ENCODE results near the gene GOLGA6A. TPM values are rescaled to one million over a fixed set of nuclear protein-coding genes. Genes with fewer than 3 reads are reported as not detected.
"Not testable (repeated sequence)": the region's sequence is repeated elsewhere in the genome, so short reads cannot be mapped to it uniquely, and the experiment has no call there.

Gene GOLGA6A
- total RNA-seq, 1 donor from 2014 or later, result 0.12 TPM

DNA sequence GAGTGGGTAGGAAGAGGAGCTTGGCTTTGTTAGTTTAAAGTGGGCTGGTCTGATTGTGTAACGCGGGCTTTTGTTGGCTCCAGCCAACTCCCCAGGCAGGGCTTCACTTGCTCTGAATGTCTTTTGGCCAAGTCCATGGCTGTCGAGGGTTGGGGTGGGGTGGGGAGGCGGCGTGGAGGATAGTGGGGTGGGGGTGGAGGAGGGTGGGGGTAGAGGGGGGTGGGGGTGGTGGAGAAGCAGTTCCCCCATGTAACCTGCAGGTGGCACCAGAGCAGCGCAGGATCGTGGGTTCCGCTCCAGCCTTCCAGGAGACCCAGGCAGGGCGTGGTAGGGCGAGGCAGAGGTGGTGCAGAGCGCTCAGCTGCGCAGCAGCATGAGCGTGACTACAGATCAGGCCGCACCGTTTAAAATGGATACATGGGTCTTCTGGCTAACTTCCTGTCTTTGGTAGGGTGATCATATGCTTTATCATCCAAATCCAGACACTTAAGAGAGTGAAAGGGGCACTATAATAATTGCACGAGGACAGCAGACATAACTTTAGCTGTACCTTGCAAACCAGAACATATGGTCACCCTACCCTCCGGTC lies 28.3 kb downstream of the GOLGA6A start:
- Mint-ChIP-seq H3K27me3 (ENCODE audit: low read depth) (no peaks in the 10 kb centered on the region), H3K4me1 (ENCODE audit: low read depth) (peaks cover 48% of the 10 kb centered on the region), H3K36me3 (ENCODE audit: low read depth) (no peaks in the 10 kb centered on the region), H3K9me3 (ENCODE audit: low read depth) (no peaks in the 10 kb centered on the region), H3K4me3 (ENCODE audit: unreplicated experiment) (peak overlapping the region; percentile 32), H3K27ac (ENCODE audit: unreplicated experiment) (peak overlapping the region; percentile 65)
- DNase-seq (ENCODE audit: low spot score), result no peak
- TF ChIP-seq, protein P1, sequence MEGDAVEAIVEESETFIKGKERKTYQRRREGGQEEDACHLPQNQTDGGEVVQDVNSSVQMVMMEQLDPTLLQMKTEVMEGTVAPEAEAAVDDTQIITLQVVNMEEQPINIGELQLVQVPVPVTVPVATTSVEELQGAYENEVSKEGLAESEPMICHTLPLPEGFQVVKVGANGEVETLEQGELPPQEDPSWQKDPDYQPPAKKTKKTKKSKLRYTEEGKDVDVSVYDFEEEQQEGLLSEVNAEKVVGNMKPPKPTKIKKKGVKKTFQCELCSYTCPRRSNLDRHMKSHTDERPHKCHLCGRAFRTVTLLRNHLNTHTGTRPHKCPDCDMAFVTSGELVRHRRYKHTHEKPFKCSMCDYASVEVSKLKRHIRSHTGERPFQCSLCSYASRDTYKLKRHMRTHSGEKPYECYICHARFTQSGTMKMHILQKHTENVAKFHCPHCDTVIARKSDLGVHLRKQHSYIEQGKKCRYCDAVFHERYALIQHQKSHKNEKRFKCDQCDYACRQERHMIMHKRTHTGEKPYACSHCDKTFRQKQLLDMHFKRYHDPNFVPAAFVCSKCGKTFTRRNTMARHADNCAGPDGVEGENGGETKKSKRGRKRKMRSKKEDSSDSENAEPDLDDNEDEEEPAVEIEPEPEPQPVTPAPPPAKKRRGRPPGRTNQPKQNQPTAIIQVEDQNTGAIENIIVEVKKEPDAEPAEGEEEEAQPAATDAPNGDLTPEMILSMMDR (IDR thresholded peaks at IDR 0.05), result peak; percentile 80

DNA sequence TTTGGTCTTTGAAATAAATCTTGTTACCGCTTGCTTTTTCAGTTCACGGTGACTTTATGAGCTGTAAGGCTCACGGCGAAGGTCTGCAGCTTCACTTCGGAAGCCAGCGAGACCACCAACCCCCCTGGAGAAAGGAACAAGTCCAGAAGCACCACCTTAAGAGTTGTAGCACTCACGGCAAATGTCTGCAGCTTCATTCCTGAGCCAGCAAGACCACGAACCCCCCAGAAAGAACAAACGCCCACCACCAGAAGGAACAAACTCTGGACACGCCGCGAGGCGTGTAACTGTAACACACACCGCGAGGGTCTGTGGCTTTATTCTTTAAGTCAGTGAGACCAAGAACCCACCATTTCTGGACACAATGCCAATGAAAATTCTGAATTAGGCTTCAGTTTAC lies 28.8 kb downstream of the GOLGA6A start:
- Mint-ChIP-seq H3K27me3 (ENCODE audit: low read depth) (no peaks in the 10 kb centered on the region), H3K9me3 (ENCODE audit: low read depth) (no peaks in the 10 kb centered on the region), H3K4me3 (ENCODE audit: unreplicated experiment) (no peak overlapping the region), H3K36me3 (ENCODE audit: low read depth) (no peaks in the 10 kb centered on the region), H3K27ac (ENCODE audit: unreplicated experiment) (peak overlapping the region; percentile 65), H3K4me1 (ENCODE audit: low read depth) (peaks cover 49% of the 10 kb centered on the region)
- TF ChIP-seq, protein P1 (IDR thresholded peaks at IDR 0.05), result no peak
- no peak for DNase-seq (ENCODE audit: low spot score)

DNA sequence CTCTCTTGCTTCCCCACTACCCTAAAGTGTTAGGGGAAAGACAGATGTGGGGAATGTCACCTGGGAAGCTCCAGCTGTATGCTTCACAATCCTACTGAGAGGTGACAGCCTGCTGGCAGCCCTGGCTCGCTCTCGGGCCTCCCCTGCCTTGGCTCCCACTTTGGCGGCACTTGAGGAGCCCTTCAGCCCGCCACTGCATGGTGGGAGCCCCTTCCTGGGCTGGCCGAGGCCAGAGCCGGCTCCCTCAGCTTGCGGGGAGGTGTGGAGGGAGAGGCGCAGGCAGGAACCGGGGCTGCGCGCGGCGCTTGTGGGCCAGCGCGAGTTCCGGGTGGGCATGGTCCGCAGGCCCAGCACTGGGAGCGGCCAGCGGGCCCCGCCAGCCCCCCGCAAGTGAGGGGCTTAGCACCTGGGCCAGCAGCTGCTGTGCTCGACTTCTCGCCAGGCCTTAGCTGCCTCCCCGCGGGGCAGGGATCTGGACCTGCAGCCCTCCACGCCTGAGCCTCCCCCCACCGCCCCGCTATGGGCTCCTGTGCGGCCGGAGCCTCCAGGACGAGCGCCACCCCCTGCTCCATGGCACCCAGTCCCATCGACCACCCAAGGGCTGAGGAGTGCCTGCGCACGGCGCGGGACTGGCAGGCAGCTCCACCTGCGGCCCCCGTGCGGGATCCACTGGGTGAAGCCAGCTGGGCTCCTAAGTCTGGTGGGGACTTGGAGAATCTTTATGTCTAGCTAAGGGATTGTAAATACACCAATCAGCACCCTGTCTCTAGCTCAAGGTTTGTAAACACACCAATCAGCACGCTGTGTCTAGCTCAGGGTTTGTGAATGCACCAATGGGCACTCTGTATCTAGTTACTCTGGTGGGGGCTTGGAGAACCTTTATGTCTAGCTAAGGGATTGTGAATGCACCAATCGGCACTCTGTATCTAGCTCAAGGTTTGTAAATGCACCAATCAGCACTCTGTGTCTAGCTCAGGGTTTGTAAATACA lies 29.8 kb downstream of the GOLGA6A start:
- H3K36me3 Mint-ChIP-seq (ENCODE audit: low read depth); H3K9me3 Mint-ChIP-seq (ENCODE audit: low read depth); DNase-seq (ENCODE audit: low spot score); H3K4me3 Mint-ChIP-seq (ENCODE audit: unreplicated experiment); H3K27me3 Mint-ChIP-seq (ENCODE audit: low read depth): not testable (repeated sequence)
- H3K27ac Mint-ChIP-seq (ENCODE audit: unreplicated experiment), result peak overlapping the region; percentile 22
- peaks cover 58% of the 10 kb centered on the region for H3K4me1 Mint-ChIP-seq (ENCODE audit: low read depth)

DNA sequence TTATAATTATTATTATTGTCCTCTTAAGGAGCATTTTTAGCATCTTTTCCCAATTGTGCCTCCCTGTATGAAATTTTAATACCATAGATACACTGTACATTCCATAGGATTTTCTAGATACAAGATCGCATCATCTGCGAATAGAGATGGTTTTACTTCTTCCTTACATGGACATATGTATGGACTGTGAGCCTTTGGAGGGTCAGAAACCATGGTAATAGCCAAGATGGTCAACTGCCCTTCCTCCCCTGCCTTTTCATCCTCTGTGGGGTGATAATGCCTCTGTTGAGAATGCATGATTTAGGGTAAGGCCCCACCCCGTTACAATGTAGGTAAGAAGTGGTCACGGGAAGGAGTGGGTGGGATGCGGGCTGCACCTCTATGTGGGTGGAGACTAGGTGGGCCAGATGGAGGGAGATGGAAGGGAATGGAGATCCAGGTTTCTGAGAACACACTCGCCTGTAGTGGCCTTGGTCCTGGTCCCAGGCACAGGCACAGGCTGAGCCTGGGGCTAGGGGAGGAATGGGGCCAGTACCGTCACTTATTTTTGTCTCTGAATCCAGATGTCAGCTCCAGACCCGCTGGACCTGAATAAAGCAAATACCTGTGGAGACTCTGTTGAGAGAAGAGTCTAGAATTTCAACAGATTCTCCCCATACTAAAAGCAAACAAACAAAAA lies 31.7 kb downstream of the GOLGA6A start:
- Mint-ChIP-seq H3K9me3 (ENCODE audit: low read depth) (no peaks in the 10 kb centered on the region), H3K36me3 (ENCODE audit: low read depth) (no peaks in the 10 kb centered on the region), H3K27me3 (ENCODE audit: low read depth) (no peaks in the 10 kb centered on the region), H3K4me3 (ENCODE audit: unreplicated experiment) (no peak overlapping the region), H3K4me1 (ENCODE audit: low read depth) (peaks cover 65% of the 10 kb centered on the region), H3K27ac (ENCODE audit: unreplicated experiment) (peak overlapping the region; percentile 92)
- no peak for DNase-seq (ENCODE audit: low spot score)
- TF ChIP-seq, protein P1 (IDR thresholded peaks at IDR 0.05), result no peak

GRCh38 chr15:74050127-74050526 lies 32.2 kb downstream of the GOLGA6A start:
- Mint-ChIP-seq H3K9me3 (ENCODE audit: low read depth) (no peaks in the 10 kb centered on the region), H3K4me3 (ENCODE audit: unreplicated experiment) (no peak overlapping the region), H3K27me3 (ENCODE audit: low read depth) (no peaks in the 10 kb centered on the region), H3K36me3 (ENCODE audit: low read depth) (no peaks in the 10 kb centered on the region), H3K4me1 (ENCODE audit: low read depth) (peaks cover 70% of the 10 kb centered on the region), H3K27ac (ENCODE audit: unreplicated experiment) (peak overlapping the region; percentile 8)
- no peak for DNase-seq (ENCODE audit: low spot score)
- TF ChIP-seq, protein P1 (IDR thresholded peaks at IDR 0.05), result no peak
